Stimulated activated CD4-positive, alpha-beta T cell treated with anti-CD3 and anti-CD28 coated beads, Interleukin-2, amount 100 ng/mL, for 24 hours (primary cell): ENCODE results near the gene MIA2.
A peak's percentile ranks its signal among the peaks of the same experiment; 100 is the strongest.

Experiments used
- DNase-seq, 2 donors: peaks; one replicate each; pipeline ENCODE4 v3.0.0-alpha.2; 2020

MIA2 gene

GRCh38 chr14:39395555-39396254 lies 162.0 kb downstream of the MIA2 start:
- DNase-seq: no peak

DNA sequence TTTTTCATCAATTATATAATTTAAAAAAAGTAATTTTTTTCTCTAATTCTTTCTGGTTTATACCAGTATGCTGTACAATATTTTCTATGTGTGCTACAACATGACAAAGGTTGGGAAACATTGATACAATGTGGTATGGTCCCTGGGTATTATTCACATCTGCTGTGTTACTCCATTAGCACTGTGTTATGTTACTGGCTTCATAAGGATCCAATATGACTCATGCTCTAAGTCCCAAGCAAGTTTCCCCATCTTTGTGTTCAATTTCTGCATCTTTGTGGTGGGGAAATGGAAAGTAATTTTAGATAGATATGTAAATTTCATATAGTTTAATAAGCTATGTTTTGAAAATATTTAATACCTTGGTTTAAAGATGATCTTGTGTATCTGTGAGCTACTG lies 162.7 kb downstream of the MIA2 start:
- DNase-seq: no peak

GRCh38 chr14:39398382-39398781 lies 164.7 kb downstream of the MIA2 start:
- no peak for DNase-seq

GRCh38 chr14:39406560-39406959 lies 172.8 kb downstream of the MIA2 start:
- no peak for DNase-seq

DNA sequence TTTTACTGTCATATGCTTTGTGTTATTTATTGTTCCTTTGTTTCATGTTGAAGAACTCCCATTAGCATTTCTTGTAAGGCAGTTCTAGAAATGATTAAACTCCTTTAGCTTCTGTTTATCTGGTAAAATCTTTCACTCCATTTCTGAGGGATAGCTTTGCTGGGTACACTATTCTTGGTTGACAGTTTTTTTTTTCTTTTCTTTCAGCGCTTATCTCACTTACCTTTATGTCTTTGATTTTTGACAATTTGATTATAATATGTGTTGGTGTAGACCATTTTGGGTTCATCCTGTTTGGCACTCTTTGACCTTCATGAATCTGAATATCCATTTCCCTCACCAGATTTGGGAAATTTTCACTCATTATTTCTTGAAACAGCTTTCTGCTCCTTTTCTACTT lies 182.4 kb downstream of the MIA2 start:
- no peak for DNase-seq

DNA sequence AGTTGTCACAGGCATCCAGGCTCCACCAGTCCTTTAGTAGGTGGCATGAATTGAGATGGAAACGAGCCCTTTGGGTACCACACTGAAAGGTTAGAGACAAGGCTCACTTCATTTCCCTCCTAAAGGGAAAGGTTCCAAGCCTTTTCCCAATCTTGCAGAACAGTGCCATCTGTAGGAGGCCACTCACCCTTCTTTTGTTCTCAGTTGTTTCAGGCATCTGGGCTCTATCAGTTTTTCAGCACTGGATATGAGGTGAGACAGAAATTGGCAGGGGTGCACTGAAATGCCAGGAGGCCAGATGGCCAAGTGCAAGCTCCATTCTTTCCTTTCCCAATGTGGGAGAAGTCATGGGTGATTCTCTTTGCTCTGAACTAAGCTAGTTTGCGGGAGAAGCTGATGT lies 183.3 kb downstream of the MIA2 start:
- DNase-seq: no peak

GRCh38 chr14:39419272-39419671 lies 185.6 kb downstream of the MIA2 start:
- DNase-seq: no peak

DNA sequence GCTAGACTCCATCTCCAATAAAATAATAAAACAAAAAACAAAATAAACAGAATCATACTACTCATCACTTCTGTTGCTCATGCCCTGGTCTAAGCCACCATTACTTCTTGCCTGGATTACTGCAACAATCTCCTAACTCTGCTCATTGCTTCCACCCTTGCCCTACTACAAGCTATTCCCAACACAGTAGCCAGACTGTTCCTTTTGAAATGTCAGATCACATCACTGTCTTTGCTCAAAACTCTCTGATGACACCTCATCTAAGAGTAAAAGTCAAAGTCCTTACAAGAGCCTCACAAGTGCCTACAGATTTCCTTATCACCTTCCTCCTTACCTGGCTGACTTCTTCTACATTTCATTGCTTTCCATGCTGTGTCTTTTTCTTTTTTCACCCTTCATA lies 188.5 kb downstream of the MIA2 start:
- no peak for DNase-seq

GRCh38 chr14:39423793-39424192 lies 190.1 kb downstream of the MIA2 start:
- DNase-seq: no peak

DNA sequence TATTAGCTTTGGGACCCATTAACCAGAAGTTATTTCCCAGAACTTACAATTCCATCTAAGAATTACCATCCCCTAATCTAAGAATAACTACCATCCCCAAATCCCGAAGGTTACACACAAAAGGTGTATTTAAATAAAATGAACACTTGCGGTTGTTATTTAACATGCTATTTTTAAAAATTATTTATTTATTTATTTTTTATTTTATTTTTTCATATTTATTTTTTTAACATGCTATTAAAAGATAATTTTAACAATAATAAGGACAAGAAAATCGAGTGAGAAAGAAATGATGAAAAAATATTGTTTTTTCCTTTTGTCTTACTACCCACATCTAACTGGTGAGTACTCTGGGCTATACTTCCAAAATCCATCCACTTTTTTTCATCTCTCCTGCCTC lies 192.2 kb downstream of the MIA2 start:
- no peak for DNase-seq

GRCh38 chr14:39426605-39427004 lies 192.9 kb downstream of the MIA2 start:
- DNase-seq: no peak

DNA sequence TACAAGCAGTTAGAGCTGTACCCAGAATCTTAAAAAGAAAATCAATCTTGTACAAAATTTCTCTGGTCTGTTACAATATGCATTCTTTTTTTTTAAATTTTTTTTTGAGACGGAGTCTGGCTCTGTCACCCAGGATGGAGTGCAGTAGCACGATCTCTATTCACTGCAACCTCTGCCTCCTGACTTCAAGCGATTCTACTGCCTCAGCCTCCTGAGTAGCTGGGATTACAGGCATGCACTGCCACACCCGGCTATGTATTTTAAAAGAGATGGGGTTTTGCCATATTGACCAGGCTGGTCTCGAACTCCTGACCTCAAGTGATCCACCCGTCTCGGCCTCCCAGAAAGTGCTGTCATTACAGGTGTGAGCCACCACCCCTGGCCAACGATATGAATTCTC lies 194.4 kb downstream of the MIA2 start:
- no peak for DNase-seq

DNA sequence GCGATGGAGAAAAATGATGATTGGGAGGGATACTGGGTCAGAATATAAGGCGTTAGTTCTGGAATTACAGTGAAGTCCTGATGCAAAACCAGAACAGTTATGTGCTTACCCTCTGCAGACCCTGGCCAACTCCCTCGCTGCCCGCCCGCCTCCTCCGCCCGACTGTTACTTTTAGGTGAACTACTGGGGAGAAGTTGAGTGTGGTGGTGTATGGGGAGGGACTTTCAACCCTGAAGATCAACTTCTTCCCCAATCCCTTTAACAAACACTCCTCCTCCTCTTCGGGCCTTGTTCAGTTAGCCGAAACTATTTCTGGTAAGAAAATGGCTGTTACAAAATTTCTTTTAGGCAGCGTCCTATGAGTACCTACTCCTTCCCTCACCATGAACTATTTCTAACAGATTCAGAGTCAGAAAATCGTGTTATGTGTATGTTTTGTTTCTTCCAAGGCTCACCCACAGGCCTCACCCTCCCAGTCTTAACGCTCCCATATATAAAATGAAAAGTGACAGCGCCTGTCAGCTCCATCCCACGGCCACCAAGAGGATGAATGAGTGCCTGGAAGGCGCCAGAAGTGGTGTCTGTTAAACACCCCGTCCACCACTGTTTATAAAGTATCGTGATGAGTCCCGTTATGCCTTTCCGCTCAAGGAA lies 197.2 kb downstream of the MIA2 start:
- peak in 1 of 2 donors; percentile 12 for DNase-seq

DNA sequence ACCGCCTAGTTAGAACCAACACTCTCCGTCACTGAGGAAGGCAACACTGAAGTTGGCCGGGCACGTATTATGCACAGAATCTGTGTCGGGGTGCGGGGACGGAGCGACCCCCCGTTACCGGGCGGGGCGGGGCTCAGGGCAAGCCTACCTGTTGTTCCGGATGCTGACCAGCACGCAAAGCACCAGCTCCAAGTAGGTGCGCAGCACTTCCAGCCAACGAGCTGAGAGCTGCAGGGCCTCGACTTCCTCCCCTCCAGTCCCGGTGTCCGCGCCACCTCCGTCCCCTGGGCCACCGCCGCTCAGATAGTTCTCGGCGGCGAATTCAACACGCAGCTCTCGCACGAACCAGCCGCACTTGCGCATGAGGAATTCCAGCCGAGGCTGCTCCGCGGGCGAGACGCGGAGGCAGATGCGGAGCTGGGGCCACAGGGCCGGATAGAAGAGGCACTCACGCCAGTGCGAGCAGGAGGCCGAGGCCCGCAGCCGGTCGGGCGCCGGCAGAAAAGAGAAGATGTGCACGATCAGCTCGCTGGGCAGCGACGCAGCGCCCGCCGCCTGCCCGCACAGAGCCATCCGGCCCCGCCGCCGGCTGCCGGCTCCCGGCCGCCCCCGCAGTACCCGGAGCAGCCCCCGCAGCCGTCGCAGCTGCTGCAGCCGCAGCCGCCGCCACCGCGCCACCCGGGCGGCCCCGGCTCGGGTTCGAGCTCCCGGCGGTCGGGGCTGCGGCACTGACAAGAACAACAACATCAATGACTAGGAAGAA lies 197.9 kb downstream of the MIA2 start:
- DNase-seq: peak; percentile 47 to 52

DNA sequence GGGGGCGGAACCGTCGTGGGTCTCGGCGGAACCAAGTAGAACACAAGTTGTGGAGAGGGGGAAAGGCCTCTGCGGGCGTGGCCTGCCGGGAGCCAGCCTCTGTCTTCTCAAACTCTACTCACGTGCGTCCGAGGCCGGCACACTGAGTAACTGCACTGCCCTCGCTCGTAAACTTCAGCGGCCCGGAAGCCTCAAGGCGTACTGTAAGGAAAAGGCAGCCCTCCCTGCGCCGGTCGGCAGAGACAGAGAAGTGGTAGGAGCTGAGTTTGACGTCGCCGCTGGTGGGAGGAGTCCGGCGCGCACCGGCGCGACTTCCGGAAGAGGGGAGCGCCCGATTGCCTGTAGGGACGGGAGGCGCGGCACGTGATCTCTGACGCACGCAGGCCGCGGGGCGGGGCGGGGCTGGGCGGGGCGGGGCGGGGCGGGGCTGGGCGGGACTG lies 198.5 kb downstream of the MIA2 start, which contains the start of gene FBXO33:
TSS of gene FBXO33 (minus strand) at position 255 of the 440 bp plus-strand sequence. CDS start 271 bp downstream, outside the sequence.
- DNase-seq: peak; percentile 94 to 95

GRCh38 chr14:39432619-39433451 lies 199.1 kb downstream of the MIA2 start:
- DNase-seq: peak; percentile 76 to 82

GRCh38 chr14:39433452-39433813 lies 199.7 kb downstream of the MIA2 start:
- no peak for DNase-seq

GRCh38 chr14:39434401-39434800 lies 200.7 kb downstream of the MIA2 start:
- DNase-seq: no peak

GRCh38 chr14:39435241-39435640 lies 201.5 kb downstream of the MIA2 start:
- no peak for DNase-seq
